Keratinocyte (primary cell): ENCODE data around the gene BAIAP2. TPM values are rescaled to one million over a fixed set of nuclear protein-coding genes. Genes with fewer than 3 reads are reported as not detected.

Experiments
- DNase-seq: peaks from one replicate; pipeline ENCODE4 v3.0.0-alpha.2; 2011; ENCODE audit warnings: low read depth, missing footprints, low spot score
- FAIRE-seq: peaks from 2 replicates; lab custom pipeline; 2011; peaks lifted over from hg19 to GRCh38; lab: Jason Lieb, UNC
- H2AFZ ChIP-seq: 2 replicates; pipeline ENCODE4 v1.6.0; 2012; ENCODE audit warnings: low read length, control low read depth, inconsistent platforms; ENCODE audit not compliant: control insufficient read depth
- H3K27ac ChIP-seq: 2 replicates; pipeline ENCODE4 v1.5.1; 2011; ENCODE audit warnings: low read length; ENCODE audit not compliant: control insufficient read depth, insufficient read depth
- H3K27me3 ChIP-seq: 3 replicates; pipeline ENCODE4 v1.6.0; 2011; ENCODE audit warnings: low read length; ENCODE audit not compliant: control insufficient read depth, insufficient read depth; ENCODE audit errors: extremely low read depth
- H3K36me3 ChIP-seq, 2 experiments: 2 replicates in 1 of 2; 3 replicates in 1 of 2; pipeline ENCODE4 v1.5.1; 2011; ENCODE audit warnings: low read length in 2 of 2, mild to moderate bottlenecking in 1 of 2; ENCODE audit not compliant: control insufficient read depth in 2 of 2, insufficient read depth in 2 of 2; ENCODE audit errors: extremely low read depth in 1 of 2
- H3K4me1 ChIP-seq: 3 replicates; pipeline ENCODE4 v1.5.1; 2011; ENCODE audit warnings: low read length; ENCODE audit not compliant: control insufficient read depth, insufficient read depth; ENCODE audit errors: extremely low read depth
- H3K4me2 ChIP-seq: 3 replicates; pipeline ENCODE4 v1.6.0; 2011; ENCODE audit warnings: low read depth, low read length; ENCODE audit not compliant: control insufficient read depth, insufficient read depth; ENCODE audit errors: extremely low read depth
- H3K4me3 ChIP-seq, 3 experiments: fragments of 200-600 bp in 1 of 3; sonication (generic) in 1 of 3; 2 replicates in 2 of 3; 3 replicates in 1 of 3; pipeline ENCODE4 v1.5.1; 2011 to 2016; ENCODE audit warnings: low read length in 3 of 3, mild to moderate bottlenecking in 3 of 3, control low read depth in 2 of 3, inconsistent platforms in 1 of 3, low read depth in 1 of 3, mixed read lengths in 1 of 3, mixed run types in 1 of 3, moderate library complexity in 1 of 3; ENCODE audit not compliant: control insufficient read depth in 2 of 3, insufficient read depth in 2 of 3; ENCODE audit errors: extremely low read depth in 1 of 3
- H3K79me2 ChIP-seq: 2 replicates; pipeline ENCODE4 v1.6.0; 2012; ENCODE audit warnings: low read length; ENCODE audit not compliant: control insufficient read depth, insufficient read depth
- H3K9ac ChIP-seq: 3 replicates; pipeline ENCODE4 v1.6.0; 2011; ENCODE audit warnings: low read length; ENCODE audit not compliant: control insufficient read depth, insufficient read depth; ENCODE audit errors: extremely low read depth
- H3K9me1 ChIP-seq: 3 replicates; pipeline ENCODE4 v1.6.0; 2011; ENCODE audit warnings: low read length; ENCODE audit not compliant: control insufficient read depth, insufficient read depth; ENCODE audit errors: extremely low read depth
- H3K9me3 ChIP-seq: 2 replicates; pipeline ENCODE4 v1.5.1; 2012; ENCODE audit warnings: low read depth, low read length; ENCODE audit not compliant: control insufficient read depth
- H4K20me1 ChIP-seq: 3 replicates; pipeline ENCODE4 v1.6.0; 2011; ENCODE audit warnings: low read length; ENCODE audit not compliant: control insufficient read depth, insufficient read depth; ENCODE audit errors: extremely low read depth
- CTCF ChIP-seq, 3 experiments: IDR thresholded peaks in 1 of 3; conservative IDR thresholded peaks in 1 of 3; optimal IDR thresholded peaks in 1 of 3; 2 replicates in 2 of 3; 3 replicates in 1 of 3; pipeline versions ENCODE3 to v1.5.1; 2011; ENCODE audit warnings: low read length in 3 of 3, mild to moderate bottlenecking in 3 of 3, moderate library complexity in 2 of 3, control low read depth in 1 of 3, inconsistent platforms in 1 of 3; ENCODE audit not compliant: insufficient read depth in 2 of 3; ENCODE audit errors: extremely low read depth in 1 of 3
- EZH2 ChIP-seq: IDR thresholded peaks from one replicate; pipeline ENCODE4 v1.6.1; 2012; ENCODE audit warnings: inconsistent platforms, mild to moderate bottlenecking, low read length, moderate library complexity
- dilution Hi-C: fragments of 300-500 bp; cut with MboI; formaldehyde crosslinking; loops from one replicate; pipeline ENCODE4 v1.7.0; 2020; ENCODE audit warnings: low sequenced_read_pairs; ENCODE audit not compliant: extremely low pct_ligation_motif_present
- polyA plus RNA-seq, 5 experiments: library from polyadenylated mRNA; depleted of rRNA in 3 of 5; stranded (reverse) in 3 of 5; stranded (forward) in 1 of 5; unstranded in 1 of 5; fragments of >200 nt; gene quantifications; 1 replicate in 1 of 5; 2 replicates in 3 of 5; 3 replicates in 1 of 5; pipeline versions ENCODE4 v1.2.1 to v1.2.3, GENCODE V29; 2011 to 2012; ENCODE audit warnings: missing spikeins in 2 of 5, low read depth in 1 of 5, low replicate concordance in 1 of 5

Gene BAIAP2
- polyA plus RNA-seq, 1 donor (not counting 4 experiments of a cell fraction or from before 2014, with no cell fraction given) = 56.7 TPM

GRCh38 chr17:80998118-80998747 is 36.7 kb upstream of the BAIAP2 start:
- dilution Hi-C loops = no loop called here

GRCh38 chr17:80998748-80999535 is 36.0 kb upstream of the BAIAP2 start:
- no peak for TF ChIP-seq CTCF (optimal IDR thresholded peaks at IDR 0.05 in 1 of 3, IDR thresholded peaks at IDR 0.05 in 1 of 3, conservative IDR thresholded peaks at IDR 0.05 in 1 of 3; ENCODE audit: extremely low read depth in 1 of 3, insufficient read depth in 2 of 3, low read length in 3 of 3)
- no peak for TF ChIP-seq EZH2
- Histone ChIP-seq H3K9me1 (no peaks in the 10 kb centered on the region), H3K27ac (no peak overlapping the region), H3K36me3 (peaks cover 18 to 24% of the 10 kb centered on the region in 2 experiments), H3K9ac (no peak overlapping the region), H2AFZ (no peak overlapping the region), H3K4me1 (peaks cover 13% of the 10 kb centered on the region), H3K79me2 (no peaks in the 10 kb centered on the region), H3K4me2 (no peak overlapping the region), H3K4me3 (no peak overlapping the region), H4K20me1 (no peaks in the 10 kb centered on the region), H3K9me3 (no peaks in the 10 kb centered on the region), H3K27me3 (peaks cover 11% of the 10 kb centered on the region)
- DNase-seq = no peak
- dilution Hi-C loops = no loop called here
- FAIRE-seq = no peak

More at GRCh38 chr17:80998118-80998747, 36.7 kb upstream of the BAIAP2 start:
- H2AFZ ChIP-seq = no peak overlapping the region
- H3K27me3 ChIP-seq = peaks cover 4% of the 10 kb centered on the region
- H3K4me1 ChIP-seq = peaks cover 18% of the 10 kb centered on the region
- H3K4me2 ChIP-seq = no peak overlapping the region
- no peak for FAIRE-seq
- H4K20me1 ChIP-seq = no peaks in the 10 kb centered on the region
- no peak for DNase-seq
- H3K9me1 ChIP-seq = no peaks in the 10 kb centered on the region
- H3K9ac ChIP-seq = no peak overlapping the region
- H3K4me3 ChIP-seq = no peak overlapping the region
- peaks cover 18 to 24% of the 10 kb centered on the region in 2 experiments for H3K36me3 ChIP-seq
- no peaks in the 10 kb centered on the region for H3K9me3 ChIP-seq
- TF ChIP-seq CTCF (optimal IDR thresholded peaks at IDR 0.05 in 1 of 3, IDR thresholded peaks at IDR 0.05 in 1 of 3, conservative IDR thresholded peaks at IDR 0.05 in 1 of 3; ENCODE audit: extremely low read depth in 1 of 3, insufficient read depth in 2 of 3, low read length in 3 of 3) (no peak), EZH2 (no peak)
- peaks cover 3% of the 10 kb centered on the region for H3K79me2 ChIP-seq
- H3K27ac ChIP-seq = no peak overlapping the region
